K562 (cell line): ENCODE data around the gene CHI3L1. TPM values are rescaled to one million over a fixed set of nuclear protein-coding genes. Genes with fewer than 3 reads are reported as not detected.

Experiments
- ATAC-seq: fragments of 200-7000 bp; cut with Tn5 transposase; 3 replicates; pipeline ENCODE4 v1.9.1; 2020; ENCODE audit warnings: moderate library complexity
- BruUV-seq: library from RNA; stranded (reverse); fragments of 400-500 nt; replicated peaks from 2 replicates; lab custom pipeline; 2021; lab: Mats Ljungman, UMichigan
- CTCF ChIA-PET: fragments of 300-600 bp; formaldehyde crosslinking; extraction: SDS; loops from one replicate; lab custom pipeline; 2021; ENCODE audit warnings: low intra/inter-chr PET ratio; lab: Yijun Ruan, JAX
- POLR2A ChIA-PET: fragments of 300-600, 350-650 bp; sonication (Branson Sonifier 250); formaldehyde crosslinking; extraction: SDS; loops from one replicate; lab custom pipeline; 2021; ENCODE audit warnings: antibody characterized with exemption, inconsistent platforms; lab: Yijun Ruan, JAX
- DNase-seq, 4 experiments: peaks; one replicate each; pipeline versions ENCODE4 v3.0.0 to v3.0.0-alpha.2; 2011 to 2018; ENCODE audit warnings: low spot score in 3 of 4, mixed read lengths in 3 of 4; ENCODE audit errors: extremely low read depth in 1 of 4
- FAIRE-seq: peaks from 2 replicates; lab custom pipeline; 2011; peaks lifted over from hg19 to GRCh38; lab: Jason Lieb, UNC
- H2AFZ ChIP-seq: 2 replicates; pipeline ENCODE4 v1.6.0; 2011; ENCODE audit warnings: low read depth, low read length, control low read depth, inconsistent platforms
- H3K27ac ChIP-seq: fragments of 200-600 bp; 3 replicates; pipeline ENCODE4 v1.8.0; 2011; ENCODE audit warnings: low read depth, mild to moderate bottlenecking, control low read depth, inconsistent platforms, low read length, moderate library complexity, mixed read lengths; ENCODE audit errors: extremely low read depth
- H3K27me3 ChIP-seq, 2 experiments: fragments of 300-600 bp in 1 of 2; 2 replicates in 1 of 2; 3 replicates in 1 of 2; pipeline versions ENCODE4 v1.6.0 to v1.8.0; 2011; ENCODE audit warnings: inconsistent platforms in 2 of 2, low read length in 2 of 2, mild to moderate bottlenecking in 1 of 2, mixed read lengths in 1 of 2, moderate library complexity in 1 of 2; ENCODE audit not compliant: control insufficient read depth in 2 of 2, insufficient read depth in 2 of 2
- H3K36me3 ChIP-seq: fragments of 300-600 bp; 3 replicates; pipeline ENCODE4 v1.8.0; 2011; ENCODE audit warnings: mild to moderate bottlenecking, low read length, inconsistent platforms; ENCODE audit not compliant: control insufficient read depth, insufficient read depth
- H3K4me1 ChIP-seq, 2 experiments: fragments of 200-600 bp in 1 of 2; replicated peaks in 1 of 2; 2 replicates in 1 of 2; 3 replicates in 1 of 2; pipeline versions ENCODE4 v1.5.1 to v1.8.0; 2011; ENCODE audit warnings: inconsistent platforms in 2 of 2, low read length in 2 of 2, mild to moderate bottlenecking in 1 of 2, mixed read lengths in 1 of 2, moderate library complexity in 1 of 2; ENCODE audit not compliant: control insufficient read depth in 2 of 2, insufficient read depth in 2 of 2
- H3K4me2 ChIP-seq: 2 replicates; pipeline ENCODE4 v1.6.1; 2011; ENCODE audit warnings: low read length, control low read depth, inconsistent platforms, mixed read lengths; ENCODE audit not compliant: insufficient read depth
- H3K4me3 ChIP-seq: fragments of 200-600 bp; sonication (generic), shearing (Covaris generic); 2 replicates; pipeline ENCODE4 v1.5.1; 2016; ENCODE audit warnings: control low read depth, inconsistent platforms
- H3K79me2 ChIP-seq: fragments of 200-600 bp; 3 replicates; pipeline ENCODE4 v1.8.0; 2011; ENCODE audit warnings: low read length, inconsistent platforms; ENCODE audit not compliant: control insufficient read depth, insufficient read depth
- H3K9ac ChIP-seq, 2 experiments: 2 replicates each; pipeline versions ENCODE4 v1.6.0 to v1.6.1; 2011; ENCODE audit warnings: low read depth in 2 of 2, low read length in 2 of 2, control low read depth in 1 of 2, inconsistent platforms in 1 of 2, mild to moderate bottlenecking in 1 of 2, mixed read lengths in 1 of 2; ENCODE audit not compliant: insufficient read depth in 1 of 2
- H3K9me1 ChIP-seq: one replicate; pipeline ENCODE4 v1.6.0; 2011; ENCODE audit warnings: inconsistent platforms, mild to moderate bottlenecking, low read length, moderate library complexity; ENCODE audit not compliant: control insufficient read depth, insufficient read depth
- H3K9me3 ChIP-seq: replicated peaks from 2 replicates; pipeline ENCODE4 v1.5.1; 2011; ENCODE audit warnings: low read depth, low read length, inconsistent platforms; ENCODE audit not compliant: control insufficient read depth, insufficient read depth
- H4K20me1 ChIP-seq: replicated peaks from 2 replicates; pipeline ENCODE4 v1.6.1; 2011; ENCODE audit warnings: low read length, inconsistent platforms, mixed read lengths; ENCODE audit not compliant: control insufficient read depth, insufficient read depth
- DACH1 ChIP-seq: fragments of 450-650 bp; IDR thresholded peaks from 2 replicates; pipeline ENCODE4 v1.6.1; 2018; ENCODE audit not compliant: partially characterized antibody
- EHMT2 ChIP-seq: fragments of 450-650 bp; IDR thresholded peaks from 2 replicates; pipeline ENCODE4 v1.6.1; 2018; ENCODE audit warnings: antibody characterized with exemption
- GABPB2 ChIP-seq: fragments of 250-450 bp; sonication (Bioruptor Pico); conservative IDR thresholded peaks from 2 replicates; pipeline ENCODE4 v1.5.1; 2021; ENCODE audit warnings: mild to moderate bottlenecking
- GATAD2B ChIP-seq: fragments of 450-650 bp; IDR thresholded peaks from 2 replicates; pipeline ENCODE4 v1.6.1; 2017; ENCODE audit warnings: mild to moderate bottlenecking, borderline replicate concordance
- RUNX1 ChIP-seq: sonication (generic); IDR thresholded peaks from 2 replicates; pipeline ENCODE4 v1.6.1; 2016; ENCODE audit warnings: antibody characterized with exemption, low read depth
- SRF ChIP-seq, 2 experiments: fragments of 250-450, 450-650 bp in 1 of 2; sonication (Bioruptor Pico) in 1 of 2; sonication (generic) in 1 of 2; formaldehyde crosslinking; IDR thresholded peaks; 2 replicates each; pipeline versions ENCODE4 v1.5.0 to v1.5.1; 2020 to 2022; ENCODE audit warnings: mild to moderate bottlenecking in 1 of 2, missing genetic modification reagents in 1 of 2
- TEAD1 ChIP-seq, 2 experiments: fragments of 450-650 bp in 1 of 2; sonication (generic) in 1 of 2; formaldehyde crosslinking; IDR thresholded peaks; 2 replicates each; pipeline versions ENCODE4 v1.4.0 to v1.8.0; 2020 to 2022; ENCODE audit warnings: mild to moderate bottlenecking in 2 of 2, missing genetic modification reagents in 1 of 2
- TGIF2 ChIP-seq: sonication (generic); formaldehyde crosslinking; IDR thresholded peaks from 2 replicates; pipeline ENCODE4 v1.8.1; 2022; ENCODE audit warnings: mild to moderate bottlenecking, missing genetic modification reagents, moderate library complexity
- ZNF583 ChIP-seq: fragments of 250-450 bp; sonication (Bioruptor Pico); IDR thresholded peaks from 2 replicates; pipeline ENCODE4 v1.4.0; 2020
- WGBS: fragments of 100-300 bp; shearing (Covaris generic); methylation state at CpG from one replicate; pipeline ENCODE4 v1.1.6; 2016; ENCODE audit warnings: low coverage, mixed read lengths; ENCODE audit not compliant: insufficient coverage; ENCODE audit errors: missing lambda C conversion rate; 5-methylcytosine and 5-hydroxymethylcytosine counted together
- in situ Hi-C: fragments of 300-500 bp; cut with MboI; formaldehyde crosslinking; loops from 4 replicates; pipeline ENCODE4 v1.15.0; 2018; ENCODE audit warnings: inconsistent platforms, mixed read lengths
- intact Hi-C: fragments of 100-400 bp; cut with micrococcal nuclease; formaldehyde crosslinking; loops from 2 replicates; pipeline ENCODE4 v1.14.2; 2022
- polyA plus RNA-seq, 8 experiments: library from polyadenylated mRNA; depleted of rRNA in 4 of 8; stranded (reverse) in 5 of 8; unstranded in 3 of 8; fragments of >200 nt; fragmentation: Nextera tagmentation in 2 of 8; fragmentation: Illumina TruSeq in 1 of 8; extraction: Ambion mirVana in 2 of 8; extraction: Trizol in 1 of 8; gene quantifications; 2 replicates each; pipeline versions ENCODE4 v1.2.1 to v1.2.3, GENCODE V29; 2011 to 2014; ENCODE audit warnings: inconsistent platforms in 1 of 8, missing spikeins in 1 of 8
- total RNA-seq, 7 experiments: library from RNA; depleted of rRNA in 6 of 7; stranded (reverse); fragments of >200 nt in 6 of 7; fragmentation: Illumina TruSeq in 2 of 7; extraction: Trizol in 2 of 7; gene quantifications; 2 replicates each; pipeline versions ENCODE4 v1.2.1 to v1.2.3, GENCODE V29; 2011 to 2021; ENCODE audit warnings: low replicate concordance in 1 of 7
- TF ChIP-seq, protein P1 (sequence below): sonication (generic); formaldehyde crosslinking; IDR thresholded peaks from 2 replicates; pipeline ENCODE4 v1.8.0; 2022; ENCODE audit warnings: mild to moderate bottlenecking, missing genetic modification reagents
- TF ChIP-seq, protein P2 (sequence below): fragments of 450-650 bp; IDR thresholded peaks from 2 replicates; pipeline ENCODE4 v1.7.0; 2016; ENCODE audit warnings: borderline replicate concordance
- TF ChIP-seq, protein P3 (sequence below): fragments of 250-450 bp; sonication (Bioruptor Pico); IDR thresholded peaks from 2 replicates; pipeline ENCODE4 v1.4.0; 2020; ENCODE audit warnings: mild to moderate bottlenecking

CHI3L1 gene
- total and polyA plus RNA-seq, 9 of the 15 experiments (the other 6 are each of a cell fraction or from before 2014, with no cell fraction given), result not detected

DNA sequence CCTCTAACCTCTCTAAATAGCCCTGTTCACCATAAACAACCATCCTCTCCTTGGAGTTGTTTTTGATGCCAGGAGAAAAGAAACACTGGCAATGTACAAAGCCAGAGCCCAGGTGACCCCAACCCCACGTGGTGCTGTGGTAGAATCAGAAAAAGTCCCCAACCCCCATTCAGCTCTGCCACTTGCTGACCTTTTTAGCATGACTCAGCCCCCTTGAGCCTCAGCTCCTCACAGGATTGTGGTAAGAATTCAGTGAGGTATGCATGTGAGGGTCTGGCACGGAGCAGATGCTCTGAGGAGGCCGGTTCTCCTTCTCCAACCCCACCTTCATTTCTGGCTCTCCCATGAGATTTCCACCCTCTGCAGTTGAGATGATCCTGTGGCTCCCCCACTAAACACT lies 11.1 kb upstream of the CHI3L1 start:
- ChIA-PET POLR2A (no interaction called here), CTCF (no interaction called here)
- TF ChIP-seq, protein P1, sequence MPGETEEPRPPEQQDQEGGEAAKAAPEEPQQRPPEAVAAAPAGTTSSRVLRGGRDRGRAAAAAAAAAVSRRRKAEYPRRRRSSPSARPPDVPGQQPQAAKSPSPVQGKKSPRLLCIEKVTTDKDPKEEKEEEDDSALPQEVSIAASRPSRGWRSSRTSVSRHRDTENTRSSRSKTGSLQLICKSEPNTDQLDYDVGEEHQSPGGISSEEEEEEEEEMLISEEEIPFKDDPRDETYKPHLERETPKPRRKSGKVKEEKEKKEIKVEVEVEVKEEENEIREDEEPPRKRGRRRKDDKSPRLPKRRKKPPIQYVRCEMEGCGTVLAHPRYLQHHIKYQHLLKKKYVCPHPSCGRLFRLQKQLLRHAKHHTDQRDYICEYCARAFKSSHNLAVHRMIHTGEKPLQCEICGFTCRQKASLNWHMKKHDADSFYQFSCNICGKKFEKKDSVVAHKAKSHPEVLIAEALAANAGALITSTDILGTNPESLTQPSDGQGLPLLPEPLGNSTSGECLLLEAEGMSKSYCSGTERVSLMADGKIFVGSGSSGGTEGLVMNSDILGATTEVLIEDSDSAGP (CRISPR knock-in tag), result no peak
- no peak for TF ChIP-seq ZNF583 (CRISPR knock-in tag)
- no peak for TF ChIP-seq RUNX1
- no peak for TF ChIP-seq TEAD1 (CRISPR knock-in tag; IDR thresholded peaks at IDR 0.05)
- no peak for TF ChIP-seq TGIF2 (CRISPR knock-in tag)
- TF ChIP-seq EHMT2, result no peak
- TF ChIP-seq SRF (CRISPR knock-in tag; IDR thresholded peaks at IDR 0.05), result no peak
- TF ChIP-seq, protein P2, sequence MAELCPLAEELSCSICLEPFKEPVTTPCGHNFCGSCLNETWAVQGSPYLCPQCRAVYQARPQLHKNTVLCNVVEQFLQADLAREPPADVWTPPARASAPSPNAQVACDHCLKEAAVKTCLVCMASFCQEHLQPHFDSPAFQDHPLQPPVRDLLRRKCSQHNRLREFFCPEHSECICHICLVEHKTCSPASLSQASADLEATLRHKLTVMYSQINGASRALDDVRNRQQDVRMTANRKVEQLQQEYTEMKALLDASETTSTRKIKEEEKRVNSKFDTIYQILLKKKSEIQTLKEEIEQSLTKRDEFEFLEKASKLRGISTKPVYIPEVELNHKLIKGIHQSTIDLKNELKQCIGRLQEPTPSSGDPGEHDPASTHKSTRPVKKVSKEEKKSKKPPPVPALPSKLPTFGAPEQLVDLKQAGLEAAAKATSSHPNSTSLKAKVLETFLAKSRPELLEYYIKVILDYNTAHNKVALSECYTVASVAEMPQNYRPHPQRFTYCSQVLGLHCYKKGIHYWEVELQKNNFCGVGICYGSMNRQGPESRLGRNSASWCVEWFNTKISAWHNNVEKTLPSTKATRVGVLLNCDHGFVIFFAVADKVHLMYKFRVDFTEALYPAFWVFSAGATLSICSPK, result no peak
- no peak for TF ChIP-seq GATAD2B
- TF ChIP-seq, protein P3, sequence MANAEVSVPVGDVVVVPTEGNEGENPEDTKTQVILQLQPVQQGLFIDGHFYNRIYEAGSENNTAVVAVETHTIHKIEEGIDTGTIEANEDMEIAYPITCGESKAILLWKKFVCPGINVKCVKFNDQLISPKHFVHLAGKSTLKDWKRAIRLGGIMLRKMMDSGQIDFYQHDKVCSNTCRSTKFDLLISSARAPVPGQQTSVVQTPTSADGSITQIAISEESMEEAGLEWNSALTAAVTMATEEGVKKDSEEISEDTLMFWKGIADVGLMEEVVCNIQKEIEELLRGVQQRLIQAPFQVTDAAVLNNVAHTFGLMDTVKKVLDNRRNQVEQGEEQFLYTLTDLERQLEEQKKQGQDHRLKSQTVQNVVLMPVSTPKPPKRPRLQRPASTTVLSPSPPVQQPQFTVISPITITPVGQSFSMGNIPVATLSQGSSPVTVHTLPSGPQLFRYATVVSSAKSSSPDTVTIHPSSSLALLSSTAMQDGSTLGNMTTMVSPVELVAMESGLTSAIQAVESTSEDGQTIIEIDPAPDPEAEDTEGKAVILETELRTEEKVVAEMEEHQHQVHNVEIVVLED, result no peak
- TF ChIP-seq GABPB2, result no peak
- no peak for TF ChIP-seq DACH1
- Histone ChIP-seq H2AFZ (no peak overlapping the region), H3K27me3 (peaks cover 23 to 36% of the 10 kb centered on the region in 2 experiments; a peak in 4 of 5 replicates), H3K9ac (no peak overlapping the region), H3K9me3 (no peaks in the 10 kb centered on the region), H3K36me3 (no peaks in the 10 kb centered on the region), H3K4me2 (no peak overlapping the region), H4K20me1 (no peaks in the 10 kb centered on the region; the same call in 1 of the 2 replicates), H3K79me2 (no peaks in the 10 kb centered on the region), H3K4me3 (no peak overlapping the region), H3K27ac (no peak overlapping the region), H3K9me1 (no peaks in the 10 kb centered on the region), H3K4me1 (no peaks in the 10 kb centered on the region)
- FAIRE-seq (no peak), ATAC-seq (no peak), DNase-seq (no peak)
- intact Hi-C loops, result no loop called here
- in situ Hi-C loops, result no loop called here
- no TSS peak for BruUV-seq
- WGBS, result 0% methylated on average over 3 of the region's 3 CpGs
